K562 treated with DMSO at 1 percent for 12 hours (cell line): ENCODE measurements around the gene PNMA8C. TPM values are rescaled to one million over a fixed set of nuclear protein-coding genes. Genes with fewer than 3 reads are reported as not detected.

Experiments used
- total RNA-seq: library from RNA; unstranded; fragments of 300-600 nt; gene quantifications from 2 replicates; pipeline ENCODE4 v1.2.3, GENCODE V29; 2022; ENCODE audit not compliant: insufficient read depth

Gene PNMA8C
- not detected in 2 replicates for total RNA-seq

GRCh38 chr19:46428239-46429135 lies at the start of gene PNMA8C:
Gene PNMA8C (minus strand): TSS chr19:46428936. CDS start chr19:46428359, 577 bp downstream.

GRCh38 chr19:46471116-46471733 lies 42.5 kb upstream of the PNMA8C start, which contains the start of gene PNMA8A:
Gene PNMA8A (minus strand): TSS chr19:46471563. CDS start chr19:46471035, 528 bp downstream.

GRCh38 chr19:46413262-46414031 lies 15.3 kb downstream of the PNMA8C start, which contains the start of gene CCDC8:
Gene CCDC8 (minus strand): TSS chr19:46413564. CDS start chr19:46412810, 754 bp downstream.

Other genes with a start within 250 kb of the PNMA8C start
- not detected in 2 replicates for gene IGFL1, start 199.2 kb downstream of the PNMA8C start, total RNA-seq
- not detected in 2 replicates for gene HIF3A, start 131.9 kb downstream of the PNMA8C start, total RNA-seq
- gene PPP5C, start 81.8 kb downstream of the PNMA8C start, total RNA-seq = 63.6 and 77.2 TPM in 2 replicates
- gene CCDC8, start 15.4 kb downstream of the PNMA8C start, total RNA-seq = 5.4 and 7.9 TPM in 2 replicates
- 7.3 and 18.4 TPM in 2 replicates for gene PNMA8A, start 42.6 kb upstream of the PNMA8C start, total RNA-seq
- gene PNMA8B, start 66.9 kb upstream of the PNMA8C start, total RNA-seq = not detected in 2 replicates
- gene CALM3, start 172.4 kb upstream of the PNMA8C start, total RNA-seq = 232 and 346 TPM in 2 replicates
- not detected in 2 replicates for gene PTGIR, start 196.2 kb upstream of the PNMA8C start, total RNA-seq
- gene GNG8, start 207.3 kb upstream of the PNMA8C start, total RNA-seq = not detected in 2 replicates
- 1.9 and 2.8 TPM in 2 replicates for gene DACT3, start 232.2 kb upstream of the PNMA8C start, total RNA-seq